ENCODE data around the gene SCAI. TPM values are rescaled to one million over a fixed set of nuclear protein-coding genes. Genes with fewer than 3 reads are reported as not detected.

Gene SCAI
- total RNA-seq, 1 experiment from 2014 or later = 15.5 TPM

GRCh38 chr9:124894741-124895170, 248.6 kb downstream of the SCAI start:
- Mint-ChIP-seq H3K9me3 (no peaks in the 10 kb centered on the region; a peak in 1 of 5 replicates), H3K27ac (peak overlapping the region in 1 of 3 experiments; percentile 74; a peak in 2 of 7 replicates), H3K27me3 (ENCODE audit: low read depth) (no peaks in the 10 kb centered on the region), H3K36me3 (ENCODE audit: insufficient read depth in 1 of 3, low read depth in 3 of 3) (peaks cover 4 to 16% (median 14%) of the 10 kb centered on the region in 3 experiments), H3K4me3 (no peak overlapping the region), H3K4me1 (peaks cover 2 to 13% of the 10 kb centered on the region in 2 experiments)
- Histone ChIP-seq H3K4me2 (ENCODE audit: insufficient read depth, insufficient read length, low read length) (no peak overlapping the region), H3T11ph (ENCODE audit: low read length) (no peak overlapping the region), H2BK120ac (ENCODE audit: low read depth, low read length, poor library complexity, severe bottlenecking) (no peak overlapping the region), H3K4me1 (ENCODE audit: insufficient read depth, low read length) (no peaks in the 10 kb centered on the region), H3K27me3 (ENCODE audit: insufficient read depth, low read length) (no peaks in the 10 kb centered on the region), H2AFZ (ENCODE audit: low read length) (no peak overlapping the region), H2BK12ac (ENCODE audit: insufficient read length, low read depth, low read length) (no peak overlapping the region), H3K9ac (ENCODE audit: extremely low read depth, insufficient read length, low read length) (no peak overlapping the region), H3K79me2 (ENCODE audit: insufficient read depth, low read length) (no peaks in the 10 kb centered on the region), H4K8ac (replicated peaks; ENCODE audit: insufficient read length, low read depth, low read length) (no peak overlapping the region), H3K56ac (ENCODE audit: insufficient read length, low read depth, low read length) (no peak overlapping the region), H4K91ac (ENCODE audit: insufficient read length, low read depth, low read length) (no peak overlapping the region), H3K27ac (ENCODE audit: insufficient read length, low read depth, low read length) (no peak overlapping the region), H3K23me2 (ENCODE audit: insufficient read length, low read depth, low read length, poor library complexity, severe bottlenecking) (no peaks in the 10 kb centered on the region), H4K20me1 (ENCODE audit: control insufficient read depth, insufficient read depth, insufficient read length) (no peaks in the 10 kb centered on the region), H3K23ac (ENCODE audit: insufficient read length, low read depth, low read length) (no peak overlapping the region), H2BK5ac (ENCODE audit: insufficient read length, low read length) (no peak overlapping the region), H3K9me3 (ENCODE audit: control insufficient read depth, low read depth, low read length) (no peaks in the 10 kb centered on the region), H3K14ac (ENCODE audit: insufficient read depth, low read length) (no peak overlapping the region), H4K5ac (ENCODE audit: insufficient read length, low read depth, low read length) (no peak overlapping the region), H3K18ac (ENCODE audit: insufficient read length, low read depth, low read length) (no peak overlapping the region), H2AK5ac (ENCODE audit: insufficient read length, low read length) (no peak overlapping the region), H3K79me1 (ENCODE audit: insufficient read depth, low read depth, low read length, poor library complexity, severe bottlenecking) (no peaks in the 10 kb centered on the region), H3K4ac (ENCODE audit: low read depth, low read length) (no peak overlapping the region), H2BK20ac (ENCODE audit: low read depth, low read length, poor library complexity, severe bottlenecking) (no peak overlapping the region), H2BK15ac (ENCODE audit: low read depth, low read length) (no peak overlapping the region)
- peak; percentile 67 for TF ChIP-seq CTCF (conservative IDR thresholded peaks at IDR 0.05)
- peak; percentile 60 for DNase-seq

Measured in H9 (cell line).